Activated CD8-positive, alpha-beta T cell treated with anti-CD3 and anti-CD28 coated beads, Interleukin-2, amount 10 ng/mL, durations not matched to agents 7 days and 5 days (primary cell): ENCODE results near the gene BRWD1. TPM values are rescaled to one million over a fixed set of nuclear protein-coding genes. Genes with fewer than 3 reads are reported as not detected.
"Not testable (repeated sequence)": the region's sequence is repeated elsewhere in the genome, so short reads cannot be mapped to it uniquely, and the experiment has no call there.

Experiments used
- ATAC-seq: fragments of 150-1000 bp; cut with Tn5 transposase; one replicate; pipeline ENCODE4 v1.10.0; 2021; ENCODE audit warnings: moderate library complexity
- CTCF ChIA-PET: fragments of 350-600 bp; sonication (Branson Sonifier 250); formaldehyde crosslinking; loops from one replicate; lab custom pipeline; 2021; ENCODE audit warnings: antibody characterized with exemption; lab: Charles Lee
- POLR2A ChIA-PET: fragments of 350-600 bp; sonication (Branson Sonifier 250); formaldehyde crosslinking; loops from one replicate; lab custom pipeline; 2021; ENCODE audit warnings: antibody characterized with exemption; lab: Charles Lee
- DNase-seq: peaks from one replicate; pipeline ENCODE4 v3.0.0-alpha.2; 2020
- H3K27ac Mint-ChIP-seq: one replicate; pipeline ENCODE4 v1.8.0; 2021; ENCODE audit warnings: mild to moderate bottlenecking, mixed read lengths
- H3K27me3 Mint-ChIP-seq: one replicate; pipeline ENCODE4 v1.8.0; 2021; ENCODE audit warnings: low read depth, mixed read lengths
- H3K36me3 Mint-ChIP-seq: one replicate; pipeline ENCODE4 v1.8.0; 2021; ENCODE audit warnings: low read depth, mixed read lengths
- H3K4me1 Mint-ChIP-seq: one replicate; pipeline ENCODE4 v1.8.0; 2021; ENCODE audit warnings: low read depth, mixed read lengths
- H3K4me3 Mint-ChIP-seq: one replicate; pipeline ENCODE4 v1.8.0; 2021; ENCODE audit warnings: mild to moderate bottlenecking, mixed read lengths
- H3K9me3 Mint-ChIP-seq: one replicate; pipeline ENCODE4 v1.8.0; 2022; ENCODE audit warnings: mixed read lengths; ENCODE audit not compliant: insufficient read depth
- total RNA-seq, 2 experiments: library from RNA; stranded (reverse); gene quantifications; one replicate each; pipeline ENCODE4 v1.2.3, GENCODE V29; 2021

BRWD1 gene
- total RNA-seq, 2 experiments from 2014 or later: 31.9 to 36.0 TPM

GRCh38 chr21:39269620-39270019 lies 43.8 kb downstream of the BRWD1 start:
- Mint-ChIP-seq H3K36me3 (peaks cover 32% of the 10 kb centered on the region), H3K27me3 (no peaks in the 10 kb centered on the region), H3K4me3 (no peak overlapping the region), H3K4me1 (no peaks in the 10 kb centered on the region), H3K9me3 (no peaks in the 10 kb centered on the region), H3K27ac (no peak overlapping the region)
- DNase-seq (no peak), ATAC-seq (no peak)
- POLR2A ChIA-PET: no interaction called here
- CTCF ChIA-PET: no interaction called here

GRCh38 chr21:39265603-39266002 lies 47.8 kb downstream of the BRWD1 start:
- H3K27ac Mint-ChIP-seq: no peak overlapping the region
- DNase-seq (no peak), ATAC-seq (no peak)
- ChIA-PET CTCF (no interaction called here), POLR2A (interaction anchor here (0.6 kb wide), 1 partner anchor 188 kb away, joined by 3 read pairs; no protein-coding TSS in a partner anchor)
- no peaks in the 10 kb centered on the region for H3K27me3 Mint-ChIP-seq
- peaks cover 47% of the 10 kb centered on the region for H3K36me3 Mint-ChIP-seq
- H3K9me3 Mint-ChIP-seq: no peaks in the 10 kb centered on the region
- H3K4me3 Mint-ChIP-seq: no peak overlapping the region
- no peaks in the 10 kb centered on the region for H3K4me1 Mint-ChIP-seq

- Mint-ChIP-seq H3K9me3 (no peaks in the 10 kb centered on the region), H3K27ac (no peak overlapping the region), H3K36me3 (peaks cover 44% of the 10 kb centered on the region), H3K4me1 (no peaks in the 10 kb centered on the region), H3K27me3 (no peaks in the 10 kb centered on the region), H3K4me3 (no peak overlapping the region)
- ChIA-PET POLR2A (no interaction called here), CTCF (no interaction called here)
- no peak for DNase-seq
- ATAC-seq: no peak
These were observed 50.1 kb downstream of the BRWD1 start for GRCh38 chr21:39263372-39263771.

GRCh38 chr21:39258207-39258606 lies 55.2 kb downstream of the BRWD1 start:
- ChIA-PET CTCF (no interaction called here), POLR2A (no interaction called here)
- no peaks in the 10 kb centered on the region for H3K27me3 Mint-ChIP-seq
- no peaks in the 10 kb centered on the region for H3K4me1 Mint-ChIP-seq
- no peak overlapping the region for H3K4me3 Mint-ChIP-seq
- peaks cover 40% of the 10 kb centered on the region for H3K36me3 Mint-ChIP-seq
- H3K27ac Mint-ChIP-seq: no peak overlapping the region
- no peaks in the 10 kb centered on the region for H3K9me3 Mint-ChIP-seq
- ATAC-seq: no peak
- no peak for DNase-seq

- Mint-ChIP-seq H3K27ac (no peak overlapping the region), H3K27me3 (no peaks in the 10 kb centered on the region), H3K9me3 (no peaks in the 10 kb centered on the region), H3K4me1 (no peaks in the 10 kb centered on the region), H3K36me3 (peaks cover 38% of the 10 kb centered on the region), H3K4me3 (no peak overlapping the region)
- ATAC-seq (no peak), DNase-seq (no peak)
- ChIA-PET POLR2A (no interaction called here), CTCF (no interaction called here)
These were observed 62.1 kb downstream of the BRWD1 start for GRCh38 chr21:39251326-39251725.

GRCh38 chr21:39238275-39238674 lies 75.2 kb downstream of the BRWD1 start:
- DNase-seq (no peak), ATAC-seq (no peak)
- Mint-ChIP-seq H3K9me3 (no peaks in the 10 kb centered on the region), H3K27me3 (no peaks in the 10 kb centered on the region), H3K4me3 (no peak overlapping the region), H3K27ac (no peak overlapping the region), H3K36me3 (peaks cover 60% of the 10 kb centered on the region), H3K4me1 (peaks cover 2% of the 10 kb centered on the region)
- ChIA-PET CTCF (no interaction called here), POLR2A (interaction anchor here (1.0 kb wide), 1 partner anchor 14 kb away, joined by 4 read pairs; no protein-coding TSS in a partner anchor)

- no peak overlapping the region for H3K4me3 Mint-ChIP-seq
- ChIA-PET POLR2A (no interaction called here), CTCF (no interaction called here)
- DNase-seq (no peak), ATAC-seq (no peak)
- H3K27ac Mint-ChIP-seq: no peak overlapping the region
- H3K4me1 Mint-ChIP-seq: no peaks in the 10 kb centered on the region
- H3K36me3 Mint-ChIP-seq: peaks cover 56% of the 10 kb centered on the region
- no peaks in the 10 kb centered on the region for H3K27me3 Mint-ChIP-seq
- no peaks in the 10 kb centered on the region for H3K9me3 Mint-ChIP-seq
These were observed 80.6 kb downstream of the BRWD1 start for GRCh38 chr21:39232861-39233291.

GRCh38 chr21:39224930-39225329 lies 88.5 kb downstream of the BRWD1 start:
- Mint-ChIP-seq H3K9me3 (no peaks in the 10 kb centered on the region), H3K36me3 (peaks cover 60% of the 10 kb centered on the region), H3K4me3 (no peak overlapping the region), H3K4me1 (no peaks in the 10 kb centered on the region), H3K27me3 (no peaks in the 10 kb centered on the region), H3K27ac (no peak overlapping the region)
- ChIA-PET POLR2A (no interaction called here), CTCF (no interaction called here)
- DNase-seq (no peak), ATAC-seq (no peak)

GRCh38 chr21:39221997-39222486 lies 91.4 kb downstream of the BRWD1 start:
- Mint-ChIP-seq H3K4me1 (no peaks in the 10 kb centered on the region), H3K27me3 (no peaks in the 10 kb centered on the region), H3K4me3 (no peak overlapping the region), H3K36me3 (peaks cover 61% of the 10 kb centered on the region), H3K27ac (no peak overlapping the region), H3K9me3 (no peaks in the 10 kb centered on the region)
- ChIA-PET CTCF (no interaction called here), POLR2A (no interaction called here)
- ATAC-seq (no peak), DNase-seq (no peak)

- H3K27me3 Mint-ChIP-seq: no peaks in the 10 kb centered on the region
- no peak for ATAC-seq
- H3K36me3 Mint-ChIP-seq: peaks cover 56% of the 10 kb centered on the region
- POLR2A ChIA-PET: no interaction called here
- CTCF ChIA-PET: no interaction called here
- no peak overlapping the region for H3K27ac Mint-ChIP-seq
- H3K4me1 Mint-ChIP-seq: no peaks in the 10 kb centered on the region
- no peaks in the 10 kb centered on the region for H3K9me3 Mint-ChIP-seq
- no peak for DNase-seq
- H3K4me3 Mint-ChIP-seq: no peak overlapping the region
These were observed 92.0 kb downstream of the BRWD1 start for GRCh38 chr21:39221282-39221996.

- peaks cover 52% of the 10 kb centered on the region for H3K36me3 Mint-ChIP-seq
- DNase-seq, H3K4me3 Mint-ChIP-seq, H3K4me1 Mint-ChIP-seq, ATAC-seq, H3K9me3 Mint-ChIP-seq, H3K27ac Mint-ChIP-seq, CTCF ChIA-PET, POLR2A ChIA-PET, H3K27me3 Mint-ChIP-seq: not testable (repeated sequence)
These were observed 92.6 kb downstream of the BRWD1 start for GRCh38 chr21:39220875-39221274.

GRCh38 chr21:39220150-39220549 lies 93.3 kb downstream of the BRWD1 start:
- Mint-ChIP-seq H3K4me1 (no peaks in the 10 kb centered on the region), H3K9me3 (no peaks in the 10 kb centered on the region), H3K4me3 (no peak overlapping the region), H3K36me3 (peaks cover 54% of the 10 kb centered on the region), H3K27ac (no peak overlapping the region), H3K27me3 (no peaks in the 10 kb centered on the region)
- ChIA-PET CTCF (no interaction called here), POLR2A (no interaction called here)
- DNase-seq (no peak), ATAC-seq (no peak)
